ENCODE results near the gene INPP4B.

DNA sequence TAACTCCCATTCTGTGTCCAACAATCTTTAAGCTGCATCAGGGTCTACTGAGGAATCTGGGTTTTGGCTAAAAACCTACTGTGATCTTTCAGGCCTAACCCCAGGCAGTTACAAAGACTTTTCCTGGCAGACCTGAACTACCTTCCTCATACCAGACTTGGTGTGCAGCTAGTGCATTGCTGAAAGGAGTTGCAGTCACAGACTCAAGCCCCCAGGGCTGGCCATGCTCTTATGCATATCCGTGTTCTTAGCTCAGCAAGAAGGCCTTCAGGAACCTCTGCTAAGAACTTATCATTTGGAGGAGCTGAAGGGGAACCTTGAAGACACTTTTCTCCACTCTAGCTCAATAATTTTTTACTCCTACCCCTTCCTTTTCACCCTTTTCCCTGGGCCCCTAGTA is 147.5 kb downstream of the INPP4B start:
- TF ChIP-seq, protein P1, sequence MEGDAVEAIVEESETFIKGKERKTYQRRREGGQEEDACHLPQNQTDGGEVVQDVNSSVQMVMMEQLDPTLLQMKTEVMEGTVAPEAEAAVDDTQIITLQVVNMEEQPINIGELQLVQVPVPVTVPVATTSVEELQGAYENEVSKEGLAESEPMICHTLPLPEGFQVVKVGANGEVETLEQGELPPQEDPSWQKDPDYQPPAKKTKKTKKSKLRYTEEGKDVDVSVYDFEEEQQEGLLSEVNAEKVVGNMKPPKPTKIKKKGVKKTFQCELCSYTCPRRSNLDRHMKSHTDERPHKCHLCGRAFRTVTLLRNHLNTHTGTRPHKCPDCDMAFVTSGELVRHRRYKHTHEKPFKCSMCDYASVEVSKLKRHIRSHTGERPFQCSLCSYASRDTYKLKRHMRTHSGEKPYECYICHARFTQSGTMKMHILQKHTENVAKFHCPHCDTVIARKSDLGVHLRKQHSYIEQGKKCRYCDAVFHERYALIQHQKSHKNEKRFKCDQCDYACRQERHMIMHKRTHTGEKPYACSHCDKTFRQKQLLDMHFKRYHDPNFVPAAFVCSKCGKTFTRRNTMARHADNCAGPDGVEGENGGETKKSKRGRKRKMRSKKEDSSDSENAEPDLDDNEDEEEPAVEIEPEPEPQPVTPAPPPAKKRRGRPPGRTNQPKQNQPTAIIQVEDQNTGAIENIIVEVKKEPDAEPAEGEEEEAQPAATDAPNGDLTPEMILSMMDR (IDR thresholded peaks at IDR 0.05): no peak
- no peak for TF ChIP-seq POLR2A (IDR thresholded peaks at IDR 0.05)

All from uterus (tissue), 2 donors.